Measurements from ENCODE around the gene CDH11.

The CDH11 gene

DNA sequence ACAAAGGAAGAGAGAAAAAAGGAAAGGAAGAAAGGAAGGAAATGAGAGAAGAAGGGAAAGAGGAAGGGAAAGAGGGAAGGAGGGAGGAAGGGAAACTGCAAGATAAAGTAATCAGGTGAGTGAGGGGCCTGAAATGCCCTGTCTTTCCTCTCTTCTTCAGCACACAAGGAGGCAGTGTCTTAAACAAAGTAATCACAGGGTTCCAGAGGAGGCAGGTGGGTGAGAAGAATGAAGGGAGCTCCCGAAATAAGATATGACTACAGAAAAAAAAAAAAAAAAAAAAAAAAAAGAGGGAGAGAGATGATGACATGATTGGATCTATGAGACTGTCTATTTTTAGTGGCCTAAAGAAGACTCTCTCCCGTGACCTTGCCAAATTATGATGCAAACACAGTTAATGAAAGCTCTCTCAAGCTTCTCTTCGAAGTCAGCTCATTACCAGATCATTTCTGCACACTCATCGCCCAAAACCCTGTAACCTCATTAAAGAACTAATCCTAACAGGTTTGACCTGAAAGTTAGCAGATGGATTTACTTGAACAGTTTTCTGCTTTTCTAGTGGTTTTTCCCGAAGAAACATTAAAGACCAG lies 53.6 kb downstream of the CDH11 start:
- DNase-seq: no peak

DNA sequence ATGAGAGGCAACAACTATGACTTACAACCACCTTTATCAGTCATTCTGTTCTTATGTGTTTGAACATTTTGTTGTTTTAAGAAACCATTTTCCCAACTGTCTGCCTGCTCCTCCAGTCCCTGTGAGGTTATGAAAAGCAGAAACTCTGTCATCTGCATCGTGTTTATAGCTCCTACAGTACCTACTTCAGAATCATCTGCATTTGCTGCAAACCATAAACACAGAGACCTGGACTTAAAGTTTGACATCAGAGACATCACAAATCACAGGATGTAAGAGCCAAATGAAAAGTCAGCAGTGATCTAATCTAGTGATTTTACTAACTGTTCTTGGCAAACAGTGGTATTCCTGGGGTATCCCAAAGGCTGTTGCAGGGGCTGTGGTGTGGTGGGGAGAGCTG lies 55.2 kb downstream of the CDH11 start:
- DNase-seq: no peak

DNA sequence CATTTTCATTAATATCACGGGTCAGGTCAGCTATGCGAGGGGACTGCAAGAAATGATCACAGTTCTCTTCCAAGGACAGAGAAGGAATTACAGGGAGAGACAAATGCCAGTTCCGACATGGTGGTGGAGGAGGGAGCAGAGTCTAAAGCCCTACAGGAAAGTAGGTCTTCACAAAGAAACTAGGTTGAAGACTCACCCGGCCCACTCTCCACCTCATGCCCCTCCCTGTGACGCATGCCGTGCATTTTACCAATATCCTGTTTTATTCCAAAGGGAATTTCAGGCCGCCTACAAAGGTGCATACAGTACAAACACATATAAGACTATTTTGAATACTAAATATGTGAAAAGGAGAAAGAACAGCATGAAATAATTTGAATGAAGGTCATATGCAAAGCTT lies 56.8 kb downstream of the CDH11 start:
- no peak for DNase-seq

DNA sequence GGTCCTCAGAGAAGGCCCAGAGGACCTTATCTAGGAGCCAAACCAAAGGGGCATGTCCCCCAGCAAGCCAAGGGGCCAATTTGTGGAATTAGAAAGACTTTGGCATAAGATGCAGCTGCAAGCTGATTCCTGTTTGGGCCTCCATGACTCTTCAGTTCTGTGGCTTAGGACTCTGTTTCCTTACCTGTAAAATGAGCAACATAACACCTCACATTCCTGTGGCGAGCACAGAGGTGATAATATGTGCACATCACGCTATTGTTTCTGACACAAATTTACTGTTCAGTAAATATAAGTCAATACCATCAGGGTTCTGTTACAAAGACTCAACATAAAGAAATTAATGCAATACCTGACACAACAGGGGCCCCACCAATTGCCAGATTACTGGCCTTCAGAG lies 57.7 kb downstream of the CDH11 start:
- DNase-seq: no peak

DNA sequence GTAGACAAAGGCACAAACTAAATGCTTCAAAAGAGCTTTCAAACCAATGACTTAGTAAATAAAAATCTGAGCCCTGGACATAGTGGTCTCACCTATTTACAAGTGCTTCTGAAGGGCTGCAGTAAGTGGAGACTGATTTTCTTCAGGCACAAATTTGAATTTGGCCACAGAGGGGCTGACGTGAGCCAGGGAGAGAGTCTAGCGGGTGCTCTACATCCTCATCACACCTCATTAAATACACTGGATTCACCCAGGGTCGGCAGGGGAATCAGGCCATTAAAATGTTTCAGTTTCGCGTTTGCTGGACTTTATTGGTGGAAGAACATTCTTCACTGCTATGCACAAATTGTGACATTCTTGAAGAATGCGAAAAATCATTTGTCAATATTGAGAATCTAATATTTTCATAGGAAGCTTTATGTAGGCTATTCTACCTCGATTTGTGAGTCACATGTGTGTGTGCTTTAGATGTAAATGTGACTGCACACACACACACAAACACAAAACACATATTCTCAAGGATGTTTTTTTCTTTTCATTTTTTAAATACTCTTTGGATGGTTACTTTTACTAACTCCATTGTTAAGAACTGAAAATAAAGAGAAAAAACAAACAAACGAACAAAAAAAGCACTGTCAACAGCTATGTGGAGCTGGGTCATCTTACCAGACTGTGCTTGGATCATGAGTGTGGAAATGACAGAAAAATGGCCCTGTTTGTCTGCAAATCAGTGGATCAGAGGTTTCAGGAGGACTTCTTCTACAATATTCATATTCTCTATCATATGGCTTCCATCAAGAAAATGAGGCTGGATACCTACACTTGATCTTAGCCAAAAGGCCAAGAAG lies 58.9 kb downstream of the CDH11 start:
- DNase-seq: no peak

DNA sequence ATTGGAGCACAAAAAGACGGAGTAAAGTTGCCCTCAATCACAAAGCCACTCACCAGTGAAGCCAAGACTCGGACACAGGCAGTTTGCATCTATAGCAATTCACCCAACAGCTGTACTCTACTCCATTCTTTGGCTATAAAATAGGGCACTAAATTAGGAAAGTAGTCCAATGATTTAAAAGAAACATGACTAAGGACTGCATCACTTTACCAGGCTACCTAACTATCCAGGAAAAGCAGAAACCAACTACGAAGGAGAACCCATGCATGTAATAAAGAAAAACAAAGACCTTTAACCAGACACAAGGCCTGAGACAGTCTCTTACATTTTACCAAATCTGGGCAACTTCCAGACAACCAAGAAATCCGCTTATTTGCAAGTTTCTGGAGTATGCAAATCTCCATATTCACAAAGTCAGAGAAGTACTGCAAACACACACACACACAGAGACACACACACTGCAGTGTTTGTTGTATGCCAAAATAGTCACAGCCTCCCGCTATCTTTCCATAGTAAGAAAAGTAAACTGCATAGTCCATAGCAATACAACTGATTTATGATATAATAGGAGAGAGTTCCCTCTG lies 59.8 kb downstream of the CDH11 start:
- no peak for DNase-seq

DNA sequence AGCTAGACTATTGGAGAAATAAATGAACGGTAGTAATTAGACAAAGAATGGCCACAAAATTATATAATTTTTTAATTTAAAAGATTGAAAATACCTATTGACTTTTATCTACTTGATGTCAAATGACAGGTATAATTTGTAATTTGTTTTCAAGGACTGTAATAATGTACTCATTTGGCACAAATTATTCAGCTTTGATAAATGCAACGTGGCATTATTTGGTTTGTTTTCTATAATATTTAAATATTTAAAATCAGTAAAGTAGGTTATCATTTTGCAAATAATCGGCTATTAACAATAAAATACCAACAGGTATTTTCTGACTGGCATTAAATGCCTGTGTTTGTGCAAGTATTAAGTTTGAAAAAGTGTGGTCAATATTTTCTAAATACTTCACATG lies 60.6 kb downstream of the CDH11 start:
- DNase-seq: no peak

DNA sequence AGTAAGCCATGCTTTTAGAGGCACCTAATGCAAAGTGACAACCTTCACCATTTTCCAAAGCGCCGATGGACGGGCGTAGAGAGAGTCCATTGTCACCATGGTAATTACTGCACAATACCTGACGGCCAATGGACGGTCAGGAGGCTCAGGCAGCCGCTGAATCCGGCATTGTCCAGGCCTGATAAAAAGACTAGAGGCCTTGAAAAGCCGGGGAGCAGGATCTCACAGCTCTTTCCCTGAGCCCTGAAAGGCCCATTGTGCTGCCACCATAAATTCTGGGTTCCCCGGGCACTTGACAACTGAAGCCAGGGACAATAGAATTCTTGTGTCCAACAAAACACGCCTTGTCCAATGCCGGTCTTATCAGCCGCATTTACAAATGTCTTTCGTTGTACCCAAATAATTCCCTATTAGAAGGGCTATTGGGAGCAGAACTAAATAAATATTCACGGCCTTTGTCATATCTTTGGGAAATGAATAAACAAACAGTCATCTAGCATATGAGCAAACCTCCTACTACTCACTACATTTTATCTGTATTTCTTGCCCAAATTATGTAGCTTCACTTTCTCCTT lies 62.4 kb downstream of the CDH11 start:
- DNase-seq: no peak

DNA sequence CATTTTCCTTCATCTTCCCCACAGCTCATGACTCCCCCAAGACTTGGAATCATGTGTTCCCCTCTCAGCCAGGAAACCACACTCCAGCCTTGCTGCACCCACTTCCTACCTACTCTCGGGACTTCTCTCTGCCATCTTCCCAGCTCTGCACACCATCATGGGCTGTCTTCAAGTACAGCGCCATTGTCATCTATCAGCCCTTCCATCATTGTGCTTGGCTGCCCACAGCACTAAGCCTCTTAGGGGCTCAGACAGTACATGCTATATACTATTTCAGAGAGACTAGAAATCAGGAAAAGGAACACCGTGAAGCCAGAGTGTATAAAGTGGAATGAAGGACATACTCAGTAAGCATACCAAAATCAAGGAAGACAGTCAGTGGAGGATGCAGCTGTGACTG lies 64.7 kb downstream of the CDH11 start:
- no peak for DNase-seq

DNA sequence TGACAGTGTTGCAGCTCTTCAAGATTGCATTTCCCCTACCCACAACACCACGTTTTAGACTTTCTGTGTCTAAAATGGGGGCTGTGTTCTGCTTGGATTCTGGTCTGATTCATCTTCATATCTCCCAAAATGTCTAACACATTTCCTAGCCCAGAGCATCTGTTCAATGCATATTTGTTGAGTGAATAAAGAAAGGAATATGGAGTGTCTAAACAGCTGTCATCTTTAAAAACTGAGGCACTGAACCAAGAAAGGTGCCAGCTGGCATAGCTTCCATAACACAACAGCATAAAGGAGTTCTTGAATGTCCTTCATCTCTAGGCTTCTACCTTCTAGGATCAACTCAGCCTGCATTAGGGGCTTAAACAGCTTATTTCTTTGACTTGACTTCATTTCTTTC lies 67.4 kb downstream of the CDH11 start:
- no peak for DNase-seq

DNA sequence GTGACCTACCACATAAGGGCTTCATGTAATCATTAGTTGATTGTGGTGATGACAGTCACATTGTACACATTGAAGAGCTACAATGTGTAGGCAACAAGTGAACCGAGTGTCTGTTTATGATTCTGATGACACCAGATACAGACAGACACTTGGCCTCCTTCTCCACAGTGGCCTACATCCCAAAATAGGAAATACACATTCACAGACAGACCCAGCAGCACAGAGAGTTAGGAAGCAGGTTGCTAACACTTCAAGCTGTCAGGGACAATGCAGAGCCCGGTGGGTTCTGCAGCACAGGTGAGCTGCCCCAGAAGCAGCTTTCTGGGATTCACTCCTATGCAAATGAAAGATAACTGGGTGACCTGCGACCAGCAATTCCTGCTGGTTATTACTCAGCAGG lies 72.2 kb downstream of the CDH11 start:
- no peak for DNase-seq

DNA sequence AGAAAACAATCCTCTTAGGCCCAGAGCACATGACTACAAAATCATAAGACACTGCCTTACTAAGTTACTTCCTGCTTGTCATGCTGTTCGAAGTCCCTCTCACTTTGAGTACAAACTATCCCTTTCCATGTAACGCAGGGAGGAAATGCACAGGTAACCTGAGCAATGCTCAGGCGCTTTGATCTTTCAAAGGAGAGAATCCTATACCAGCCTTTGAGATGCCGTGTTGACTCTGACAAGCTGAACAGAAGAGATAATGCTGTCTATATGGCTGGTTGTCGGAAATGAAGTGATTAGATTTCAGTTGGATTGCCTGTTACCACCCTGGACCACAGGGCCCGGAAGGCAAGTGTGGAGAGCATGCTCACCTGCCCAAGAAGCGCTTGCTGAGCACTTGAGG lies 75.9 kb downstream of the CDH11 start:
- no peak for DNase-seq

DNA sequence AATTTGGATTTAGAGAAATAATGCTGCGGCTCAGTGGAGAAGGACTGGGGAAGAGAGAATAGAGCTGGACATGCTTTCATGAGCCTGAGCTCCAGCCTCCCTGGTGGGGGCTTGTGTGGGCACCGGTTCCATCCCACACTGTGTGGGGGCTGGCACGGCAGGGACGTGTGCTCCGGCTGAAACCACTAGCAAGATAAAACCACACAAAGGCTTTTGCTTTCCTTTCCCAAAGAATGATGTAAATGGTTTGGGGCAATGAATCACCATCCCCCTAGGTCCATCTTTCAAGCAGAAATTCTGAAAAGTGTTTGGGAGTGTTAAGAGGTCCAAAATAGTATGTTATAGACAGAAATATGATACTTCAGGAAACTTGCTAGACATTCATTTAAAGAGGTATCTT lies 77.0 kb downstream of the CDH11 start:
- no peak for DNase-seq

DNA sequence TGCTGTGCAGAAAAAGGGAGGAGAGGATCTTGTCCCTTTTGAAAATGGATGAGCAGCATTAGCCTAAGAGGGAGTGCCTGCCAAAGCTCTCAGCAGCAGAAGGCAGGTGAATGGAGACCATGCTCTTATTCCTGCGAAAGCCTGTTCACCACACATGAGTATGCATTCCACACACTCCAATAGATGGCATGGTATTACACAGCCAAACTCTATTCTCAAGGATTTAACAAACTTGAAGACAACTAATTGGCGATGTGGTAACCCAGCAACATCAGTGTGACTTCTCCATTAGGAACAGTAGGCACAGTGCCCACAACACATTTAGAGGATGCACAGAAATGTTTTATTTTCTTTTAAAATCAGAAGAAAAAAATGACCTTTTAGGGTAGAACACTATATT lies 77.8 kb downstream of the CDH11 start:
- no peak for DNase-seq

DNA sequence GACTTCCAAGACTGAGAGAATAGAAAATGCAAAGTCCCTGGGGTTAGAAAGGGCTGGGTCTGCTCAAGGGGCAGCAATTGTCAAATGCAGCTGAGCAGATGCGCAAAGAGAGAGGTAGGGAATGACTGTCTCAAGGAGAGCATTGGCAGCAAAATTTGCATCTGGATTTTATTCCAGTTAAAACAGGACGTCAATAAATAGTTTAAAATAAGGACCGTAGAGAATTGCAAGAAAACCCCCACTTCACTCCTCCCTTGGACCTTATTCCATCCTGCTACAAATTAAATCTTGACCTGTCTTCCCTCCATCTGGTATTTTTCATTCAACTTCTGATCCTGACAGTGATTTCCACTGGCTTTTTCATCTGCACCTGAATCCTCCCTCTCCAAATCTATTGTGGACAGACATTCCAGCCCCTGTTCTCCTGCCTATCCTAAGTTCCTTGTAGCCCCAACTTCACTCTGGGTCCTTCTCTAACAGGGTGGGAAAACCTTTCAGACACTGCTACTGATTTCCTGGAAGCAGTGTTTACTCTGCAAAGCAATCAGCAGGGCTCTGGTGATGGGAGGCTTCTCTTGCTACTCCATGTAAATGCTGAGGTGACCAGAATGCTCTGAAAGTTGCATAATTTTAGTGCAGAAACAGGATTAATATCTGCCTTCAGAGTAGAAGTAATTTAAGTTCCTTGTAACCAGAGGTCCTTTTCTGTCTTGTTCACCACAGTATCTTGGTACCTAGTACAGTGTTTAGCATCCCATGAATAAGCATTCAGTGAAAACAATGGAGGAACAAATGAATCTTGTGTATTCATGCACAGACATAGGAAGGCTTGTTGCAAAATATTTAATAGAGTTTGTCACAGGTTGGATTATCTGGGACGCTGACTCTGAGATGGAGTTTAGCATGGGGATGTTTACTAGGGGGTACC lies 79.2 kb downstream of the CDH11 start:
- DNase-seq: no peak

DNA sequence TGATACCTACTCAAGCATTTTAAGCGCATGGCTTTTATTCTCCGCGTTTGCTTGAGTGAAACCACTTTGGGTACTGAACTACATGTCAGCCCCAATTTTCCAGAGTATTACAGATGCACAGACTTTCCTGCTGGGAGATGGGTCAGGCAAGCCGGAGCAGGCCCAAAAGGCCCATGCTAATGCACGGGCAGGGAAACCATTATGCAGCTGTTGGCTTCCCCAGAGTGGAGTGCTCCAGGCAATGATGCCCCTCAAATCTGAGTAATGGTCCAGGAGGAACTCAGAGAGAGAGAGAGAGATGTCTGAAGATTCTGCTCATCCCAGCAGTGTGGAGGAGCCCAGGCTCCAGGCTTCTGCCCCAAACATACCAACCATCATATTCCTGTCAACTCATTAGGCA lies 80.2 kb downstream of the CDH11 start:
- DNase-seq: no peak

DNA sequence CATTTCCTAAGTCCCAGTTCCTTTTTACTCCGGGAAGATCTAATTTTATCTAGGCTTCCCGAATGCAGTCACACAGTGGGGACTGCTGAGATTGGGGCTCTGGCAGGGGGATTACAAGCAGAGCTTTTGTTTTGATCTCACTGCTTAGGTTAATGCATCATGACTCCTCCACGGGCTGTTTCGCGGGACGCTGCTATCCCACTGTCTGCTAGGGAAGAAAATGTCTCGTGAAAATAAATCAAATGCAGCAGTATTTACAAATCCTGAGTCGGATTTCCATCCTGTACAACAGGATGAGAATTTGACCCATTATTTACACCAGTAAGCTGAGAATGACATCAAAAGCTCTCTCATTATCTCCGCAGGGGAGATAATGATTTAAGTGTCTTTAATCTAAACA lies 83.8 kb downstream of the CDH11 start:
- DNase-seq: no peak

DNA sequence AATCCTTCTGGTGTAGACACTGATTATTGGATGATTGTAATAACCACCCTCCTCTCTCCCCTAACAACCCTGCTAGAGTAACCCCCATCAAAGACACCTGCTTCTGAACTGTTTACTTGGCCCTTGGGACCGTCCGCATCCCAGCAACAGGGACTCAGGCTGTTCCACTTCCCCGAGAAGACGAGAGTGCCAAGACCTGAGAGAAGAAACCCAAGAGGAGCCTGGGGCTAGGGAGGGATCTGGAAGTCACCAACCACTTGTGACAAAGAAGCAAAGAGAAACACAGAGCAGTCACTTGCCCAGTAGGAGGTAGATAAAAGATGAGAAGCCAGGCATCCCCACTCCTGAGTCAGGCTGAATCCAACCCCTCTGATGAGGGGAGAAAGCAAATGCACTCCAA lies 84.3 kb downstream of the CDH11 start:
- DNase-seq: no peak

DNA sequence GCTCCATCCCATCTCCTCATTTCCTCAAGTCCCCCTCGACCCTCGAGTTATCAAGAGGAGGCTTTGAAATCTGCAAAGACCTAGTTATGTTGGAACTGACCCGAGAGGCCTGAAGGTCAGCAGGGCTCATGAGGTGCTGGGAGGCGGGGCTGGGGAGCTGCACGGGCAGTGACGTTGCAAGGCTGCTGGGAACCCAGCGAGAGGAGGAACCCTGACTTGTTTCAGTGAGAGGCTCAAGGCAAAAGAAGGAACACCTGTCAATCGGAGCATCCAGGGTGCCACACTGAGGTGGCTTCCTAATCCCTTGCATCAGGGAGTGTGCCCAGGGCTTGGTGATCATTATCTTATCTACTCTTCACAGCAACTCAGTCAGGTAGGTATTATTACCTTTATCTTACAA lies 86.9 kb downstream of the CDH11 start:
- DNase-seq: no peak

DNA sequence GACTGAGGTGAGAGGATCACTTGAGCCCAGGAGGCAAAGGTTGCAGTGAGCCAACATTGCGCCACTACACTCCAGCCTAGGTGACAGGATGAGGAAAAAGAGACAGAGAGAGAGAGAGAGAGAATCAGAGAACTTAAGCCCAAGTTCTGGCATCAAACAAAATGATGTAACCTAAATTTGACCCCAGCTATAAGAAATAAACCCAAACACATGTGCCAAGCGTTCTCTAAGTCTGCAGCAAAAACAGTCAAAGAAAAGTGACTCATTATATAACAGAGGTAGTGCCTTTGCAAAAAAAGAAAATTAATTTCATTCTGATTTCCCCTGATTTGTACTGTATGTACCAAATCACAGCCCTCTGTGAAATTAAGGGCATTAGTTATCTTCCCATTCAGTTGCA lies 89.5 kb downstream of the CDH11 start:
- DNase-seq: no peak

DNA sequence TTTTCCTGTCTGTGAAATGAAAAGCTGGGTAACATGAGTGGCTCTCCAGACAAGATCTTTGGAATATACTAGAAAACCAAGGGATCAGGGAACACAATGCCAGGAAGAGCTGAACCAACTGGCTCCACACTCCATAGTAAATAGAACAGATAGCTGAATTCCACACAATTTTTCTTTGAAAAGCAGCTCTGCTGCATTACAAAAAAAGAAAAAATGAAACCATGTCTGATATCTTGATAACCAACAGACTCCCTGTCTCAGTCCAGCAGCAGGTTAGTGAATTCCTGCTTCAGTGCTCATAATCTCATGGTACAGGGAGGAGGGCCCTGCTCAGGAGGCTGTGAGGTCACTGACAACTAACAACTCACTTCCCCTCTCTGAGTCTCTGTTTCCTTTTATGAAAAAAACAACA lies 97.1 kb downstream of the CDH11 start:
- DNase-seq: no peak

DNA sequence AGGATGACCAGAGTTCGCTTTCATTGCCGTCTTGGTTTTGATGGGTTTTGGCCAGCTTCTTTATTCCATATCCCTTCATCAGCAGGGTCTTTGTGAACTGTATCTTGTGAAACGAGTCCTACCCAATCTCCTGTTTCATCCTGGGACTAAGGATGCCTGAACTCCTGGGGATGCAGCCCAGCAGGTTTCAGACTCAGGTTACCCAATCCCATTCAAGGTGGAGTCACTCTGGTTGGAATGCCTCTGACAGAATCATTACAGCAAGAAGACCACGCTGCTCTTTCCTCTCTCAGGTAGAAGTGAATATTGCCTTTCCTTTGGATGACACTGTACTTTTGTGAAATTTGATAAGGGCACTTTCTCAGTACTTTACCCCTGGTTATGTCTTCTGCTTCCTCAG lies 98.1 kb downstream of the CDH11 start:
- DNase-seq: no peak
